ENCODE measurements around the gene LRP1.

LRP1 gene

GRCh38 chr12:57175428-57176138 is 47.3 kb downstream of the LRP1 start:
- DNase-seq (ENCODE audit: low read depth) = no peak

GRCh38 chr12:57176139-57176477 is 47.8 kb downstream of the LRP1 start:
- DNase-seq (ENCODE audit: low read depth) = no peak

GRCh38 chr12:57176846-57177245 is 48.6 kb downstream of the LRP1 start:
- no peak for DNase-seq (ENCODE audit: low read depth)

- DNase-seq (ENCODE audit: low read depth) = no peak
Measured at GRCh38 chr12:57177354-57177753, 49.1 kb downstream of the LRP1 start.

- DNase-seq (ENCODE audit: low read depth) = no peak
Measured at GRCh38 chr12:57178213-57178612, 49.9 kb downstream of the LRP1 start.

GRCh38 chr12:57179331-57180086 is 51.2 kb downstream of the LRP1 start:
- DNase-seq (ENCODE audit: low read depth) = no peak

GRCh38 chr12:57180321-57180989 is 52.2 kb downstream of the LRP1 start:
- no peak for DNase-seq (ENCODE audit: low read depth)

- no peak for DNase-seq (ENCODE audit: low read depth)
Measured at GRCh38 chr12:57181072-57181471, 52.8 kb downstream of the LRP1 start.

GRCh38 chr12:57181561-57182155 is 53.4 kb downstream of the LRP1 start:
- DNase-seq (ENCODE audit: low read depth) = no peak

- DNase-seq (ENCODE audit: low read depth) = no peak
Measured at GRCh38 chr12:57182918-57183575, 54.8 kb downstream of the LRP1 start.

GRCh38 chr12:57183939-57184725 is 55.8 kb downstream of the LRP1 start:
- no peak for DNase-seq (ENCODE audit: low read depth)

GRCh38 chr12:57185403-57185802 is 57.1 kb downstream of the LRP1 start:
- no peak for DNase-seq (ENCODE audit: low read depth)

- DNase-seq (ENCODE audit: low read depth) = no peak
Measured at GRCh38 chr12:57185906-57186508, 57.7 kb downstream of the LRP1 start.

GRCh38 chr12:57187222-57188089 is 59.2 kb downstream of the LRP1 start:
- DNase-seq (ENCODE audit: low read depth) = no peak

- no peak for DNase-seq (ENCODE audit: low read depth)
Measured at GRCh38 chr12:57188090-57188425, 59.8 kb downstream of the LRP1 start.

GRCh38 chr12:57190037-57190436 is 61.8 kb downstream of the LRP1 start:
- DNase-seq (ENCODE audit: low read depth) = no peak

GRCh38 chr12:57190821-57191220 is 62.5 kb downstream of the LRP1 start:
- DNase-seq (ENCODE audit: low read depth) = no peak

GRCh38 chr12:57191410-57191809 is 63.1 kb downstream of the LRP1 start:
- DNase-seq (ENCODE audit: low read depth) = no peak

GRCh38 chr12:57192920-57193319 is 64.6 kb downstream of the LRP1 start:
- DNase-seq (ENCODE audit: low read depth) = no peak

GRCh38 chr12:57193706-57194245 is 65.5 kb downstream of the LRP1 start:
- DNase-seq (ENCODE audit: low read depth) = no peak

Data from HS-27A (cell line).